ENCODE results near the gene CYP2F1. TPM values are rescaled to one million over a fixed set of nuclear protein-coding genes. Genes with fewer than 3 reads are reported as not detected.

Gene CYP2F1
- total and polyA plus RNA-seq, 9 of the 15 experiments (the other 6 are each of a cell fraction or from before 2014, with no cell fraction given) = 0.03 to 0.77 (median 0.18) TPM; not detected in 1

DNA sequence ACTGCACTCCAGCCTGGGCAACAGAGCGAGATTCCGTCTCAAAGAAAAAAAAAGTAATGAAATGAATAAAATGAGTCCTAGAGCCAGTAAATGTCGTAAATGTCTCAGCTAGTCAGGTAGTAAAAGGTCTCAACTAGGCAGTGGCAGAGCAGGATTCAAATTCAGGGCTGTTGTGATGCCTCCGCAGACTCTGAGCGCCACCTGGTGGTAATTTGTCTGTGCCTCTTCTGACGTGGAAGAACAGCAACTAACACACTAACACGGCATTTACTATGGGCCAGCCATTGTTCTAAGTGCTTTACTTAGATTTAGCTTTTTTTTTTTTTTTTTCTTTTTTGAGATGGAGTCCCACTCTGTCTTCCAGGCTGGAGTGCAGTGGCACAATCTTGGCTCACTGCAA is 30.2 kb downstream of the CYP2F1 start (continued):
- TF ChIP-seq, protein P1, sequence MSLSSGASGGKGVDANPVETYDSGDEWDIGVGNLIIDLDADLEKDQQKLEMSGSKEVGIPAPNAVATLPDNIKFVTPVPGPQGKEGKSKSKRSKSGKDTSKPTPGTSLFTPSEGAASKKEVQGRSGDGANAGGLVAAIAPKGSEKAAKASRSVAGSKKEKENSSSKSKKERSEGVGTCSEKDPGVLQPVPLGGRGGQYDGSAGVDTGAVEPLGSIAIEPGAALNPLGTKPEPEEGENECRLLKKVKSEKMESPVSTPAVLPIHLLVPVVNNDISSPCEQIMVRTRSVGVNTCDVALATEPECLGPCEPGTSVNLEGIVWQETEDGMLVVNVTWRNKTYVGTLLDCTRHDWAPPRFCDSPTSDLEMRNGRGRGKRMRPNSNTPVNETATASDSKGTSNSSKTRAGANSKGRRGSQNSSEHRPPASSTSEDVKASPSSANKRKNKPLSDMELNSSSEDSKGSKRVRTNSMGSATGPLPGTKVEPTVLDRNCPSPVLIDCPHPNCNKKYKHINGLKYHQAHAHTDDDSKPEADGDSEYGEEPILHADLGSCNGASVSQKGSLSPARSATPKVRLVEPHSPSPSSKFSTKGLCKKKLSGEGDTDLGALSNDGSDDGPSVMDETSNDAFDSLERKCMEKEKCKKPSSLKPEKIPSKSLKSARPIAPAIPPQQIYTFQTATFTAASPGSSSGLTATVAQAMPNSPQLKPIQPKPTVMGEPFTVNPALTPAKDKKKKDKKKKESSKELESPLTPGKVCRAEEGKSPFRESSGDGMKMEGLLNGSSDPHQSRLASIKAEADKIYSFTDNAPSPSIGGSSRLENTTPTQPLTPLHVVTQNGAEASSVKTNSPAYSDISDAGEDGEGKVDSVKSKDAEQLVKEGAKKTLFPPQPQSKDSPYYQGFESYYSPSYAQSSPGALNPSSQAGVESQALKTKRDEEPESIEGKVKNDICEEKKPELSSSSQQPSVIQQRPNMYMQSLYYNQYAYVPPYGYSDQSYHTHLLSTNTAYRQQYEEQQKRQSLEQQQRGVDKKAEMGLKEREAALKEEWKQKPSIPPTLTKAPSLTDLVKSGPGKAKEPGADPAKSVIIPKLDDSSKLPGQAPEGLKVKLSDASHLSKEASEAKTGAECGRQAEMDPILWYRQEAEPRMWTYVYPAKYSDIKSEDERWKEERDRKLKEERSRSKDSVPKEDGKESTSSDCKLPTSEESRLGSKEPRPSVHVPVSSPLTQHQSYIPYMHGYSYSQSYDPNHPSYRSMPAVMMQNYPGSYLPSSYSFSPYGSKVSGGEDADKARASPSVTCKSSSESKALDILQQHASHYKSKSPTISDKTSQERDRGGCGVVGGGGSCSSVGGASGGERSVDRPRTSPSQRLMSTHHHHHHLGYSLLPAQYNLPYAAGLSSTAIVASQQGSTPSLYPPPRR (CRISPR knock-in tag; IDR thresholded peaks at IDR 0.05; ENCODE audit: borderline replicate concordance) = no peak
- TF ChIP-seq JUND (IDR thresholded peaks at IDR 0.05; ENCODE audit: borderline replicate concordance, low read depth, low read length) (peak; percentile 36; the same call in 1 of the 2 replicates), JUND (tag; IDR thresholded peaks at IDR 0.05; ENCODE audit: borderline replicate concordance, low read depth, low read length) (no peak; the same call in 2 of the 3 replicates), TRIM28 (IDR thresholded peaks at IDR 0.05) (no peak), HMG20A (CRISPR knock-in tag; conservative IDR thresholded peaks at IDR 0.05) (no peak), ZNF174 (CRISPR knock-in tag; IDR thresholded peaks at IDR 0.05) (no peak), BCOR (IDR thresholded peaks at IDR 0.05) (peak; percentile 44; the same call in 1 of the 2 replicates), HNRNPK (IDR thresholded peaks at IDR 0.05; ENCODE audit: low read depth, low read length, poor library complexity, severe bottlenecking) (no peak), HMGN3 (IDR thresholded peaks at IDR 0.05; ENCODE audit: borderline replicate concordance, extremely low read depth, insufficient read length, low read depth, low read length) (no peak), NCOA6 (IDR thresholded peaks at IDR 0.05) (no peak), SREBF1 (IDR thresholded peaks at IDR 0.05; ENCODE audit: borderline replicate concordance, low read depth, low read length) (no peak), ELF2 (CRISPR knock-in tag; IDR thresholded peaks at IDR 0.05) (no peak), KDM1A (IDR thresholded peaks at IDR 0.05) (no peak), ZNF384 (IDR thresholded peaks at IDR 0.05; ENCODE audit: low read depth, low read length) (no peak)
- TF ChIP-seq, protein P2, sequence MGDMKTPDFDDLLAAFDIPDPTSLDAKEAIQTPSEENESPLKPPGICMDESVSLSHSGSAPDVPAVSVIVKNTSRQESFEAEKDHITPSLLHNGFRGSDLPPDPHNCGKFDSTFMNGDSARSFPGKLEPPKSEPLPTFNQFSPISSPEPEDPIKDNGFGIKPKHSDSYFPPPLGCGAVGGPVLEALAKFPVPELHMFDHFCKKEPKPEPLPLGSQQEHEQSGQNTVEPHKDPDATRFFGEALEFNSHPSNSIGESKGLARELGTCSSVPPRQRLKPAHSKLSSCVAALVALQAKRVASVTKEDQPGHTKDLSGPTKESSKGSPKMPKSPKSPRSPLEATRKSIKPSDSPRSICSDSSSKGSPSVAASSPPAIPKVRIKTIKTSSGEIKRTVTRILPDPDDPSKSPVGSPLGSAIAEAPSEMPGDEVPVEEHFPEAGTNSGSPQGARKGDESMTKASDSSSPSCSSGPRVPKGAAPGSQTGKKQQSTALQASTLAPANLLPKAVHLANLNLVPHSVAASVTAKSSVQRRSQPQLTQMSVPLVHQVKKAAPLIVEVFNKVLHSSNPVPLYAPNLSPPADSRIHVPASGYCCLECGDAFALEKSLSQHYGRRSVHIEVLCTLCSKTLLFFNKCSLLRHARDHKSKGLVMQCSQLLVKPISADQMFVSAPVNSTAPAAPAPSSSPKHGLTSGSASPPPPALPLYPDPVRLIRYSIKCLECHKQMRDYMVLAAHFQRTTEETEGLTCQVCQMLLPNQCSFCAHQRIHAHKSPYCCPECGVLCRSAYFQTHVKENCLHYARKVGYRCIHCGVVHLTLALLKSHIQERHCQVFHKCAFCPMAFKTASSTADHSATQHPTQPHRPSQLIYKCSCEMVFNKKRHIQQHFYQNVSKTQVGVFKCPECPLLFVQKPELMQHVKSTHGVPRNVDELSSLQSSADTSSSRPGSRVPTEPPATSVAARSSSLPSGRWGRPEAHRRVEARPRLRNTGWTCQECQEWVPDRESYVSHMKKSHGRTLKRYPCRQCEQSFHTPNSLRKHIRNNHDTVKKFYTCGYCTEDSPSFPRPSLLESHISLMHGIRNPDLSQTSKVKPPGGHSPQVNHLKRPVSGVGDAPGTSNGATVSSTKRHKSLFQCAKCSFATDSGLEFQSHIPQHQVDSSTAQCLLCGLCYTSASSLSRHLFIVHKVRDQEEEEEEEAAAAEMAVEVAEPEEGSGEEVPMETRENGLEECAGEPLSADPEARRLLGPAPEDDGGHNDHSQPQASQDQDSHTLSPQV (IDR thresholded peaks at IDR 0.05) = no peak
- TF ChIP-seq, protein P3, sequence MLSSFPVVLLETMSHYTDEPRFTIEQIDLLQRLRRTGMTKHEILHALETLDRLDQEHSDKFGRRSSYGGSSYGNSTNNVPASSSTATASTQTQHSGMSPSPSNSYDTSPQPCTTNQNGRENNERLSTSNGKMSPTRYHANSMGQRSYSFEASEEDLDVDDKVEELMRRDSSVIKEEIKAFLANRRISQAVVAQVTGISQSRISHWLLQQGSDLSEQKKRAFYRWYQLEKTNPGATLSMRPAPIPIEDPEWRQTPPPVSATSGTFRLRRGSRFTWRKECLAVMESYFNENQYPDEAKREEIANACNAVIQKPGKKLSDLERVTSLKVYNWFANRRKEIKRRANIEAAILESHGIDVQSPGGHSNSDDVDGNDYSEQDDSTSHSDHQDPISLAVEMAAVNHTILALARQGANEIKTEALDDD (IDR thresholded peaks at IDR 0.05) = 0 out of 2 replicates have a peak, but pooled peaks have one; percentile 28
- TF ChIP-seq, protein P4, sequence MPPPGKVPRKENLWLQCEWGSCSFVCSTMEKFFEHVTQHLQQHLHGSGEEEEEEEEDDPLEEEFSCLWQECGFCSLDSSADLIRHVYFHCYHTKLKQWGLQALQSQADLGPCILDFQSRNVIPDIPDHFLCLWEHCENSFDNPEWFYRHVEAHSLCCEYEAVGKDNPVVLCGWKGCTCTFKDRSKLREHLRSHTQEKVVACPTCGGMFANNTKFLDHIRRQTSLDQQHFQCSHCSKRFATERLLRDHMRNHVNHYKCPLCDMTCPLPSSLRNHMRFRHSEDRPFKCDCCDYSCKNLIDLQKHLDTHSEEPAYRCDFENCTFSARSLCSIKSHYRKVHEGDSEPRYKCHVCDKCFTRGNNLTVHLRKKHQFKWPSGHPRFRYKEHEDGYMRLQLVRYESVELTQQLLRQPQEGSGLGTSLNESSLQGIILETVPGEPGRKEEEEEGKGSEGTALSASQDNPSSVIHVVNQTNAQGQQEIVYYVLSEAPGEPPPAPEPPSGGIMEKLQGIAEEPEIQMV (tag; conservative IDR thresholded peaks at IDR 0.05; ENCODE audit: low read depth) = no peak
